Measurements from ENCODE around the gene H3-3A.

GRCh38 chr1:226069811-226070489 lies 7.4 kb downstream of the H3-3A start:
- TF ChIP-seq CTCF (IDR thresholded peaks at IDR 0.05) (no peak), POLR2A (IDR thresholded peaks at IDR 0.05) (no peak)
